HFFc6 (cell line): ENCODE measurements around the gene LDB3. TPM values are rescaled to one million over a fixed set of nuclear protein-coding genes. Genes with fewer than 3 reads are reported as not detected.

Source experiments
- DNase-seq: peaks from one replicate; pipeline ENCODE4 v3.0.0-alpha.2; 2018
- H3K27ac Mint-ChIP-seq: 2 replicates; pipeline ENCODE4 v1.8.0; 2020; ENCODE audit warnings: mild to moderate bottlenecking, mixed read lengths
- H3K27me3 Mint-ChIP-seq: 2 replicates; pipeline ENCODE4 v1.8.0; 2021; ENCODE audit warnings: mild to moderate bottlenecking, moderate library complexity, mixed read lengths; ENCODE audit not compliant: insufficient read depth
- H3K36me3 Mint-ChIP-seq: 2 replicates; pipeline ENCODE4 v1.8.0; 2021; ENCODE audit warnings: low read depth, mixed read lengths
- H3K4me1 Mint-ChIP-seq: 2 replicates; pipeline ENCODE4 v1.8.0; 2020; ENCODE audit warnings: low read depth, mixed read lengths
- H3K4me3 Mint-ChIP-seq: 2 replicates; pipeline ENCODE4 v1.8.0; 2020; ENCODE audit warnings: mild to moderate bottlenecking, moderate library complexity, mixed read lengths
- H3K9me3 Mint-ChIP-seq: 2 replicates; pipeline ENCODE4 v1.8.0; 2020; ENCODE audit warnings: mild to moderate bottlenecking, mixed read lengths
- CTCF ChIP-seq: fragments of 200-600 bp; sonication (generic); IDR thresholded peaks from 2 replicates; pipeline ENCODE4 v1.5.0; 2021; ENCODE audit warnings: antibody characterized with exemption, mild to moderate bottlenecking
- total RNA-seq, 6 experiments: library from RNA; stranded (reverse); fragmentation: NEBNext Ultra II Directional; extraction: Animal tissue kit (Norgen Biotek cat#: 25700); gene quantifications; 2 replicates in 1 of 6; 3 replicates in 5 of 6; pipeline ENCODE4 v1.2.3, GENCODE V29; 2021

The LDB3 gene
- total RNA-seq, 6 experiments from 2014 or later, result 0.55 to 1.3 (median 0.66) TPM

DNA sequence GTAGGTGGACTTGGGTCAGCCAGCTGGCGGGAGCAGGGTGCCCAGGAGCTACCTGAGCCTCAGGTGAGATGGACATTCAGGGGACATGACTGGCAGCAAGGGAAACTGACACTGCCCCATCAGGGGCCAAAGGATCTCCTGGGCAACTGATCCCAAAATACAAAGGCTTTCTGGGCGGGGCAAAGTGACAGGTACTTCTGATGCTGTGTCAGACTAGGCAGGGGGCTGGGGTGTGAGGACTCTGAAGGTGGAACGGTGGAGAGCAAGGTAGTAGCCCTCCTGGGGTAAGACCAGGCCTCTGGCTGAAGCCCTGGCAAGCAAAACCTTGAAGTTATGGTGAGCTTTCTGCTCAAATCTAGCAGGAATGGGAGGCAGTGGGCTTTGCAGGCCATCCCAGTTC is 9.6 kb upstream of the LDB3 start:
- Mint-ChIP-seq H3K27ac (no peak overlapping the region), H3K4me3 (no peak overlapping the region)
- no peak for DNase-seq

DNA sequence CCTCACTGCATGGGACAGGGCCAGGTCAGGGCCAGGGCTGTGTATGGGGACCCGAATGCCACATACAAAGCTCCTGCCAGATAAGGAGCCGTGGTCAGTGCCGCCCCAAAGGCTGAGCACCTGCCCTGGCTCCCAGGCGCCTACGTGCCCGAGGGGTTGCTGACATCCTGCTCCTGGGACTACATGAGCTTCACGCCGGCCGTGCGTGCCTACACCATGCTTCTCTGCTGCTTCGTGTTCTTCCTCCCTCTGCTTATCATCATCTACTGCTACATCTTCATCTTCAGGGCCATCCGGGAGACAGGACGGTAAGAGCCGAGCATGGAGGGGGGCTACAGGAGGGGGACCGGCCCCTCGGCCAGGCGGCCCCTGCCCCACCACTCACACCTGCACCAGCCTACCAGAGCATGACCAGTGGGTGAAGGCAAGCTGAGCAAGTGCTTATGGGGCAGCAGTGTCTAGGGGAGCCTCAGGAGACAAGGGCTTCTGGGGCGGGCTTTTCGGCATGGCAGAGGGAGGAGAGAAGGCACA is 9.1 kb upstream of the LDB3 start:
- no peak for DNase-seq

More for the DNA sequence above, 9.6 kb upstream of the LDB3 start:
- no peaks in the 10 kb centered on the region for H3K36me3 Mint-ChIP-seq
- peaks cover 7% of the 10 kb centered on the region for H3K27me3 Mint-ChIP-seq
- no peak for TF ChIP-seq CTCF
- H3K4me1 Mint-ChIP-seq, result peaks cover 8% of the 10 kb centered on the region
- H3K9me3 Mint-ChIP-seq, result no peaks in the 10 kb centered on the region

GRCh38 chr10:86659721-86660453 is 8.4 kb upstream of the LDB3 start:
- Mint-ChIP-seq H3K27me3 (peaks cover 12% of the 10 kb centered on the region), H3K4me3 (no peak overlapping the region), H3K4me1 (peaks cover 18% of the 10 kb centered on the region), H3K9me3 (no peaks in the 10 kb centered on the region), H3K36me3 (no peaks in the 10 kb centered on the region), H3K27ac (no peak overlapping the region)
- no peak for DNase-seq
- TF ChIP-seq CTCF, result no peak

More for the DNA sequence above, 9.1 kb upstream of the LDB3 start:
- Mint-ChIP-seq H3K36me3 (no peaks in the 10 kb centered on the region), H3K9me3 (no peaks in the 10 kb centered on the region), H3K27me3 (peaks cover 10% of the 10 kb centered on the region), H3K4me1 (peaks cover 11% of the 10 kb centered on the region), H3K27ac (no peak overlapping the region), H3K4me3 (no peak overlapping the region)
- no peak for TF ChIP-seq CTCF

DNA sequence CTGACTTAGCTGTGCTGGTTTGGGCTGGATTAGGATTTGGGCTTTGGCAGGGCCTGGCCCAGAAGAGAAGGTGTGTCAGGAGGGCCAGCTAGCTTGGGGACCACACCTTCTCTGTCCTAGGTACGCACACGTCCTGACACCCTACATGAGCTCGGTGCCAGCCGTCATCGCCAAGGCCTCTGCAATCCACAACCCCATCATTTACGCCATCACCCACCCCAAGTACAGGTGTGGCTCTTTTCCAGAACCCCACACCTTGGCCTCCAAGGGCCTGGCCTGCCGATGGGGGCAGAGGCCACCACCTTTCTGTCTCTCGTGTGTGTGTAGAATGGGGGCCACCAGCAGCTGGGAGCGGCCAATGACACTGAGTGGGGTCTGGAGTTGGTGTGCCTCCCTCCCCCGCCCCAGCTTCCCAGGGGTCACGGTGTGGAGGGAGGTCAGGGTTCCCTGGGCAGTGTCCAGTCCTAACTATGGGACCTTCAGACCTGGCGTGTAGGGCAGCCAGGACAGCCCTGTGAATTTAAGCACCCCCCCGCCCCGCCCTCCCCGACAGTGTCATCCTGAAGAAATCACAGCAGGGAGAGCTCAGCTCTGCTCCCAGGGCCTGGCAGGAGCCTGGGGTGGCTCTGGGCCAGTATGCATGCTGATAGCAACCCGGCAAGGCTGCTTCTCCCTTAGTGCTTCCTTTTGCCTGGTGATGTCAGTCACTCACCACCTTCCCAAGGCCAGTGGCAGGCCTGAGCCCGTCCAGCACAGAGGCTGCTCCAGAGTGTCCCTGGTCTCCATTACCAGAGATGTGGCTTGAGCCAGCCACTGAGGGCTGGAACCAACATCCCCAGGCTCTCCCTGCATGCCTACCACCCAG is 6.9 kb upstream of the LDB3 start:
- no peak for TF ChIP-seq CTCF
- no peaks in the 10 kb centered on the region for H3K36me3 Mint-ChIP-seq
- no peaks in the 10 kb centered on the region for H3K9me3 Mint-ChIP-seq
- no peak overlapping the region for H3K4me3 Mint-ChIP-seq
- no peak for DNase-seq
- H3K4me1 Mint-ChIP-seq, result peaks cover 29% of the 10 kb centered on the region
- H3K27ac Mint-ChIP-seq, result no peak overlapping the region
- peaks cover 15% of the 10 kb centered on the region for H3K27me3 Mint-ChIP-seq

- no peak overlapping the region for H3K27ac Mint-ChIP-seq
- no peaks in the 10 kb centered on the region for H3K9me3 Mint-ChIP-seq
- TF ChIP-seq CTCF, result no peak
- H3K4me3 Mint-ChIP-seq, result no peak overlapping the region
- H3K27me3 Mint-ChIP-seq, result peaks cover 10% of the 10 kb centered on the region
- DNase-seq, result no peak
- peaks cover 24% of the 10 kb centered on the region for H3K4me1 Mint-ChIP-seq
- H3K36me3 Mint-ChIP-seq, result no peaks in the 10 kb centered on the region
These were observed 5.9 kb upstream of the LDB3 start for GRCh38 chr10:86662186-86663045.
